Activated T-helper 2 cell treated with anti-CD3 and anti-CD28 coated beads, Interferon-gamma antibody, Interleukin-2, Interleukin-4, amounts not matched to agents 10 μg/mL and 5 μg/mL and 100 μg/mL, durations not matched to agents 14 hours and 24 hours and 36 hours (primary cell): ENCODE measurements around the gene MRPL18. TPM values are rescaled to one million over a fixed set of nuclear protein-coding genes. Genes with fewer than 3 reads are reported as not detected.

Experiments
- DNase-seq: peaks from one replicate; pipeline ENCODE4 v3.0.0; 2021; ENCODE audit warnings: low spot score
- H3K27ac Mint-ChIP-seq: one replicate; pipeline ENCODE4 v1.8.0; 2021; ENCODE audit warnings: mixed read lengths
- H3K27me3 Mint-ChIP-seq: one replicate; pipeline ENCODE4 v1.8.0; 2021; ENCODE audit warnings: low read depth, mixed read lengths
- H3K36me3 Mint-ChIP-seq: one replicate; pipeline ENCODE4 v1.8.0; 2021; ENCODE audit warnings: low read depth, mixed read lengths
- H3K4me1 Mint-ChIP-seq: one replicate; pipeline ENCODE4 v1.8.0; 2021; ENCODE audit warnings: low read depth, mixed read lengths
- H3K4me3 Mint-ChIP-seq: one replicate; pipeline ENCODE4 v1.8.0; 2021; ENCODE audit warnings: low read depth, mild to moderate bottlenecking, moderate library complexity, mixed read lengths
- H3K9me3 Mint-ChIP-seq: one replicate; pipeline ENCODE4 v1.8.0; 2021; ENCODE audit warnings: mixed read lengths
- intact Hi-C: fragments of 100-400 bp; cut with micrococcal nuclease; formaldehyde crosslinking; loops from one replicate; pipeline ENCODE4 v1.15.1; 2023
- total RNA-seq: library from RNA; stranded (reverse); gene quantifications from 2 replicates; pipeline ENCODE4 v1.2.3, GENCODE V29; 2022

The MRPL18 gene
- total RNA-seq, 1 donor from 2014 or later = 101 TPM

GRCh38 chr6:159759645-159760044 is 30.6 kb upstream of the MRPL18 start:
- Mint-ChIP-seq H3K9me3 (no peaks in the 10 kb centered on the region), H3K36me3 (peaks cover 63% of the 10 kb centered on the region), H3K27me3 (no peaks in the 10 kb centered on the region), H3K4me3 (peak overlapping the region; percentile 28), H3K4me1 (peaks cover 42% of the 10 kb centered on the region), H3K27ac (peak overlapping the region; percentile 36)
- no peak for DNase-seq
- intact Hi-C loops = no loop called here

DNA sequence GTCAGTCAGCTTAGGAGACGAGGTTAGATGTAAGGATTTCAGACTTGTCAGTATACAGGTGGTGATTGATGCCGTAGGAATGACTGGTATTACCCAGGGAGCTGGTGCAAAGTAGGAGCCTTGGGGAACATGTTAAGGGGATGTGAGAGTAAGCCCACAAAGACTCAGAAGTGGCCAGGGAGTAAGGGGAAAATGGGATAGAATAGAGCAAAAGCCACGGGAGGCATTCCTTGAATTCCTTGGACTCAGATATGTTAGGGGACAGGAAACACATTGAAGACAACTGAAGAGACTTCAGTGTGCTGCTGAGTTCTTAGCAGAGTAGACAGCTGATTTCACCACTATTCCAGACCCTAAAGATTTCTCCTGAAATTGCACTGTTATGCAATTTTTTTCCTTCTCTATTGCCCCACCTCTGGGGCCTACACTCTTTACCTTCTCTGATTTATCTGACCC is 29.6 kb upstream of the MRPL18 start:
- DNase-seq = no peak
- H3K27me3 Mint-ChIP-seq = no peaks in the 10 kb centered on the region
- H3K4me1 Mint-ChIP-seq = peaks cover 38% of the 10 kb centered on the region
- H3K9me3 Mint-ChIP-seq = no peaks in the 10 kb centered on the region
- intact Hi-C loops = no loop called here
- peak overlapping the region; percentile 93 for H3K27ac Mint-ChIP-seq
- peak overlapping the region; percentile 87 for H3K4me3 Mint-ChIP-seq
- peaks cover 60% of the 10 kb centered on the region for H3K36me3 Mint-ChIP-seq

DNA sequence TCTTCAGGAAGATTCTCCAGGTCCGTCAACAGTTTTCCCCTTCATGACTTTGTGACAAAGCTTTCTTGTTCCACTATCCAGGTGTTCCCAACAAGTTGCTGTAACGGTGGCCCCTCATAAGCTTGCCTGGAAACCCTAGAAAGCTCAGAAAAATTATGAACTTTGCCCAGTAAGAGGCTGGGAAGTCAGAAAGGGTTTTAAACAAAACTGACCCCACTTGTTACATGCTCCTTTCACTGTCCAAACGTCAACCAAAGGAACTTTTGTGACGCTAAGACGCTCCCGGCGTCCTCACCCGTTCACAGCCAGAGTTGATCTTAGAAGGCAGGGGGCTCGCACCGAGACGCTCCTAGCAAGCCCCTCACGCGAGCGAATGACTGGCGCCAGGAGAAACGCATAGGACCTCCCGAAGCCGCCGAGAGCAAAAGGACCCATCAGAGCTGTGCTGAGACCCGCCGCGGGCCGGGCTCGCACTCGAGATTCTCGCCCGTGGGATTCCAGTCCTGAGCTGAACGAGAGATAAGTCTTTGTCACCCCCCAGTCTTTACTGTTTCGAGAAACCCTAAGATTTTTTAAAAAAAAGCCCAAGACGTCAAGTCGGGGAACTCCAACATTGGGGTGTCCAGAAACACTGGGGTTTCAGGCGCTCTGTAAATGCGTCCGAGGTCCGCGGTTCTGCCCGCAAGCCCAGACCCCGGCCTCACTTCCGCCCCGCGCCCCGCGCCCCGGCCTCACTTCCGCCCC is 29.0 kb upstream of the MRPL18 start:
- peak overlapping the region; percentile 87 for H3K4me3 Mint-ChIP-seq
- intact Hi-C loops = no loop called here
- H3K36me3 Mint-ChIP-seq = peaks cover 60% of the 10 kb centered on the region
- no peaks in the 10 kb centered on the region for H3K27me3 Mint-ChIP-seq
- H3K27ac Mint-ChIP-seq = peak overlapping the region; percentile 93
- H3K9me3 Mint-ChIP-seq = no peaks in the 10 kb centered on the region
- H3K4me1 Mint-ChIP-seq = peaks cover 40% of the 10 kb centered on the region
- DNase-seq = no peak

- Mint-ChIP-seq H3K27me3 (no peaks in the 10 kb centered on the region), H3K27ac (peak within 1 kb of the TSS; percentile 93), H3K4me3 (peak within 1 kb of the TSS; percentile 93), H3K9me3 (no peaks in the 10 kb centered on the region), H3K4me1 (peaks cover 46% of the 10 kb centered on the region), H3K36me3 (peaks cover 60% of the 10 kb centered on the region)
- intact Hi-C loops = loop anchor here (1.0 kb wide), 3 partner anchors 27 to 69 kb away; partner anchors contain the start of genes SOD2 and TCP1
- DNase-seq = peak; percentile 91
These were observed 28.2 kb upstream of the MRPL18 start, which contains the start of gene ACAT2 for GRCh38 chr6:159761873-159762680. ACAT2 (plus strand) TSS chr6:159762045; CDS start chr6:159762088, 43 bp downstream.

DNA sequence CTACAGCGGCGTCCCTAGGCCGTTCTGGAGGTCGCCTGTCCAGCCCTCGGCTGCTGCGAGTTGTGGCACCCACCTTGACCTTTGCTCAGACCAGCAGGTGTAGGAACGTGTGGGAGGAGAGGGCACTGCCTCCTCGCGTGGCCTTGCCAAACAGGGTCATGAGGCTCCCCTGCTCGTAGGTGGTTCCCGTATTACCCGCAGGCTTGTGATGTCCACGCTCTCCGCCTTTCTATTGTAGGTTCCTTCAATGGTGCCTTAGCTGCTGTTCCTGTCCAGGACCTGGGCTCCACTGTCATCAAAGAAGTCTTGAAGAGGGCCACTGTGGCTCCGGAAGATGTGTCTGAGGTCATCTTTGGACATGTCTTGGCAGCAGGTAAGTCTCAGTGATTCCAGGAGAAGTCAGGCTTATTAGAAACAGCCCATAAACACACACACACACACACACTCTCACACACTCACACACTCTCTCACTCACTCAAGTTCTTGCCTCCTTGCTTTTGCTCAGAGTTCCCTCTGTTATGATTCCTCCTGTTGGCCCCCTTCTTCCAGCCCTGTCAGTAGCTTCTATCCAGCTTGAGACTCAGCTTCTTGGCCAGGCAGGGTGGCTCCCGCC is 27.5 kb upstream of the MRPL18 start:
- intact Hi-C loops = loop anchor here (1.0 kb wide), 3 partner anchors 27 to 69 kb away; partner anchors contain the start of genes SOD2 and TCP1
- DNase-seq = peak; percentile 24
- H3K4me3 Mint-ChIP-seq = peak overlapping the region; percentile 93

DNA sequence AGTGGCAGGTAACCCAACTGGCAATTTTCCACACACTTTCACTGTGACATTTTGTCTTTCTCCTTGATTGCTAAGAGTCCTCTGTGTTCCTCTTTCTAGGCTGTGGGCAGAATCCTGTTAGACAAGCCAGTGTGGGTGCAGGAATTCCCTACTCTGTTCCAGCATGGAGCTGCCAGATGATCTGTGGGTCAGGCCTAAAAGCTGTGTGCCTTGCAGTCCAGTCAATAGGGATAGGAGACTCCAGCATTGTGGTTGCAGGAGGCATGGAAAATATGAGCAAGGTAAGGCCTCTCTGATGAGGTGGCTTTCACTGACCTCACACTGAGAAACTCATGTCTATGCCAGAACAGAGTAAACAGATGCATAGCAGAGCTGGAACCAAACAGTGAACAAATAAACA is 23.4 kb upstream of the MRPL18 start:
- H3K27ac Mint-ChIP-seq = peak overlapping the region; percentile 66
- H3K4me3 Mint-ChIP-seq = no peak overlapping the region
- peaks cover 26% of the 10 kb centered on the region for H3K4me1 Mint-ChIP-seq
- intact Hi-C loops = no loop called here
- DNase-seq = no peak
- H3K27me3 Mint-ChIP-seq = no peaks in the 10 kb centered on the region
- peaks cover 81% of the 10 kb centered on the region for H3K36me3 Mint-ChIP-seq
- peaks cover 3% of the 10 kb centered on the region for H3K9me3 Mint-ChIP-seq

More for the DNA sequence above, 27.5 kb upstream of the MRPL18 start:
- no peaks in the 10 kb centered on the region for H3K27me3 Mint-ChIP-seq
- no peaks in the 10 kb centered on the region for H3K9me3 Mint-ChIP-seq
- peak overlapping the region; percentile 90 for H3K27ac Mint-ChIP-seq
- peaks cover 46% of the 10 kb centered on the region for H3K4me1 Mint-ChIP-seq
- H3K36me3 Mint-ChIP-seq = peaks cover 61% of the 10 kb centered on the region

- peaks cover 84% of the 10 kb centered on the region for H3K36me3 Mint-ChIP-seq
These were observed 20.8 kb upstream of the MRPL18 start for GRCh38 chr6:159769470-159769869.

GRCh38 chr6:159772196-159772595 is 18.1 kb upstream of the MRPL18 start:
- no peak overlapping the region for H3K27ac Mint-ChIP-seq
- peaks cover 5% of the 10 kb centered on the region for H3K4me1 Mint-ChIP-seq
- H3K36me3 Mint-ChIP-seq = peaks cover 84% of the 10 kb centered on the region
- intact Hi-C loops = no loop called here
- no peak overlapping the region for H3K4me3 Mint-ChIP-seq
- no peaks in the 10 kb centered on the region for H3K27me3 Mint-ChIP-seq
- DNase-seq = no peak
- peaks cover 3% of the 10 kb centered on the region for H3K9me3 Mint-ChIP-seq

More at GRCh38 chr6:159769470-159769869, 20.8 kb upstream of the MRPL18 start:
- Mint-ChIP-seq H3K4me3 (no peak overlapping the region), H3K4me1 (peaks cover 21% of the 10 kb centered on the region), H3K9me3 (peaks cover 3% of the 10 kb centered on the region), H3K27ac (peak overlapping the region; percentile 53), H3K27me3 (no peaks in the 10 kb centered on the region)
- intact Hi-C loops = no loop called here
- no peak for DNase-seq

GRCh38 chr6:159777240-159777904 is 12.9 kb upstream of the MRPL18 start:
- Mint-ChIP-seq H3K27ac (no peak overlapping the region), H3K27me3 (no peaks in the 10 kb centered on the region), H3K4me3 (no peak overlapping the region), H3K4me1 (peaks cover 12% of the 10 kb centered on the region), H3K36me3 (peaks cover 87% of the 10 kb centered on the region), H3K9me3 (no peaks in the 10 kb centered on the region)
- DNase-seq = no peak
- intact Hi-C loops = no loop called here

DNA sequence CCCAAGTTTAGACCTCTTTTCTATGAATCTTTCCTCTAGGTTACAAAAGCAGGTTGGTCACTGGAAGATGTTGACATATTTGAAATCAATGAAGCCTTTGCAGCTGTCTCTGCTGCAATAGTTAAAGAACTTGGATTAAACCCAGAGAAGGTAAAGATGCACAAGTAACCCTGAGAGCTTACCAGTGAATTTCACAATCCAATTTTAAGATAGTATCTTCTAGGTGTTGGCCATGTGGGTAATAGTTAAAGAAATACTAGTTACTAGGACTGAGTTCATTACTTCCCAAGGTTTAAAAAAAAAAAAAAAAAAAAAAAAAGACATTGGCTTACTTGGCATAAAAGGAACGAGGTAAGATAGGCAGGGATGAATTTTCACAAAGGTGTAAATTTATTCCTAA is 12.1 kb upstream of the MRPL18 start:
- no peak overlapping the region for H3K27ac Mint-ChIP-seq

DNA sequence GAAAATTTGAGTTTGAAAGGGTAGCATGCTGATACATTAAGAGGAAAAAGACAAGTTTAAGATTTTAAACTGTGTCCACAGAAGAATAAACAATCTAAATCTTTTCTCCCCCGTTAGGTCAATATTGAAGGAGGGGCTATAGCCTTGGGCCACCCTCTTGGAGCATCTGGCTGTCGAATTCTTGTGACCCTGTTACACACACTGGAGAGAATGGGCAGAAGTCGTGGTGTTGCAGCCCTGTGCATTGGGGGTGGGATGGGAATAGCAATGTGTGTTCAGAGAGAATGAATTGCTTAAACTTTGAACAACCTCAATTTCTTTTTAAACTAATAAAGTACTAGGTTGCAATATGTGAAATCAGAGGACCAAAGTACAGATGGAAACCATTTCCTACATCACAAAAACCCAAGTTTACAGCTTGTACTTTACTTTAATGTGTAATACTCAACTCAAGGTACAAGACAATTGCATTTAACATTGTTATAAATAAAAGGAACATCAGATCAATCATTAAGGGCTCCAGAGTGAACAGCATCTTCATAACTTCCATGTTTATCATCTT is 11.6 kb upstream of the MRPL18 start:
- H3K27ac Mint-ChIP-seq = no peak overlapping the region

More for the DNA sequence above, 12.1 kb upstream of the MRPL18 start:
- peaks cover 93% of the 10 kb centered on the region for H3K36me3 Mint-ChIP-seq
- no peak overlapping the region for H3K4me3 Mint-ChIP-seq
- H3K9me3 Mint-ChIP-seq = no peaks in the 10 kb centered on the region
- peaks cover 19% of the 10 kb centered on the region for H3K4me1 Mint-ChIP-seq
- intact Hi-C loops = no loop called here
- DNase-seq = no peak
- no peaks in the 10 kb centered on the region for H3K27me3 Mint-ChIP-seq

DNA sequence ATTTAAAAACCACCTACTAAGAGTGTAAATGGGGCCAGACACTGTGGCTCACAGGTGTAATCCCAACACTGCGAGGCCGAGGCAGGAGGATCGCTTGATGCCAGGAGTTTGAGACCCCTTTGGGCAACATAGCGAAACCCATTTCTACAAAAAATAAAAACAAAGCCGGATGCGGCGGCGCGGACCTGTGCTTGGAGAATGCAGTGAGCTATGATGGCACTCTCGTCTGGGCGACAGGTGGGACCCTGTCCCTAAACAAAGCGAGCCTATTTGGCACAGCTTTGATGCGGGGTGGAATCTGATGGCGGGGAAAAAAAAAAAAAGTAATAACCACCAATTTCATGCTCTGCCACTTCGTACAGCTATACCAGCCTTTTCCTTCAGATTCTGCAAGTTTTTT is 2.0 kb upstream of the MRPL18 start:
- peak overlapping the region; percentile 86 for H3K27ac Mint-ChIP-seq

More for the DNA sequence above, 11.6 kb upstream of the MRPL18 start:
- H3K4me3 Mint-ChIP-seq = no peak overlapping the region
- intact Hi-C loops = no loop called here
- H3K36me3 Mint-ChIP-seq = peaks cover 92% of the 10 kb centered on the region
- DNase-seq = no peak
- no peaks in the 10 kb centered on the region for H3K9me3 Mint-ChIP-seq
- H3K27me3 Mint-ChIP-seq = no peaks in the 10 kb centered on the region
- H3K4me1 Mint-ChIP-seq = peaks cover 19% of the 10 kb centered on the region

More for the DNA sequence above, 2.0 kb upstream of the MRPL18 start:
- no peak for DNase-seq
- peaks cover 45% of the 10 kb centered on the region for H3K4me1 Mint-ChIP-seq
- intact Hi-C loops = loop anchor here (2.0 kb wide), 1 partner anchor 181 kb away; the partner anchor contains the start of gene IGF2R
- peaks cover 73% of the 10 kb centered on the region for H3K36me3 Mint-ChIP-seq
- H3K27me3 Mint-ChIP-seq = no peaks in the 10 kb centered on the region
- H3K4me3 Mint-ChIP-seq = peak overlapping the region; percentile 96
- H3K9me3 Mint-ChIP-seq = no peaks in the 10 kb centered on the region
